HepG2 (cell line): Measurements from ENCODE around the gene BSND. TPM values are rescaled to one million over a fixed set of nuclear protein-coding genes. Genes with fewer than 3 reads are reported as not detected.

Experiments used
- ATAC-seq: fragments of 200-7000 bp; cut with Tn5 transposase; 3 replicates; pipeline ENCODE4 v1.9.1; 2020; ENCODE audit warnings: mild to moderate bottlenecking, moderate library complexity
- BruUV-seq: library from RNA; stranded (reverse); fragments of 400-500 nt; replicated peaks from 2 replicates; lab custom pipeline; 2021; lab: Mats Ljungman, UMichigan
- CTCF ChIA-PET: fragments of 300-600 bp; formaldehyde crosslinking; extraction: SDS; loops from one replicate; lab custom pipeline; 2021; ENCODE audit warnings: low total read pairs, inconsistent platforms, low intra/inter-chr PET ratio; lab: Yijun Ruan, JAX
- POLR2A ChIA-PET: fragments of 350-600 bp; sonication (Branson Sonifier 250); formaldehyde crosslinking; loops from one replicate; lab custom pipeline; 2020; ENCODE audit warnings: antibody characterized with exemption, inconsistent platforms; lab: Yijun Ruan, JAX
- DNase-seq: peaks from one replicate; pipeline ENCODE4 v3.0.0-alpha.2; 2015; ENCODE audit warnings: low spot score
- FAIRE-seq: peaks from 3 replicates; lab custom pipeline; 2011; peaks lifted over from hg19 to GRCh38; lab: Jason Lieb, UNC
- H2AFZ ChIP-seq: one replicate; pipeline ENCODE4 v1.6.1; 2011; ENCODE audit warnings: low read length, inconsistent platforms
- H3K27ac ChIP-seq: fragments of 300-600 bp; 3 replicates; pipeline ENCODE4 v1.8.0; 2011; ENCODE audit warnings: mixed run types, mild to moderate bottlenecking, mixed read lengths, low read length, inconsistent platforms; ENCODE audit not compliant: insufficient read depth; ENCODE audit errors: extremely low read length
- H3K27me3 ChIP-seq, 2 experiments: fragments of 200-600 bp in 1 of 2; 2 replicates in 1 of 2; 3 replicates in 1 of 2; pipeline versions ENCODE4 v1.6.0 to v1.8.0; 2011; ENCODE audit warnings: low read length in 2 of 2, mild to moderate bottlenecking in 2 of 2, moderate library complexity in 2 of 2, inconsistent platforms in 1 of 2; ENCODE audit not compliant: insufficient read depth in 2 of 2, control insufficient read depth in 1 of 2
- H3K36me3 ChIP-seq, 2 experiments: fragments of 200-600 bp in 1 of 2; replicated peaks in 1 of 2; 2 replicates in 1 of 2; 3 replicates in 1 of 2; pipeline versions ENCODE4 v1.5.1 to v1.8.0; 2011; ENCODE audit warnings: low read length in 2 of 2, inconsistent platforms in 1 of 2; ENCODE audit not compliant: insufficient read depth in 2 of 2, control insufficient read depth in 1 of 2
- H3K4me1 ChIP-seq: 2 replicates; pipeline ENCODE4 v1.5.1; 2012; ENCODE audit warnings: low read length, inconsistent platforms; ENCODE audit not compliant: insufficient read depth
- H3K4me2 ChIP-seq: 2 replicates; pipeline ENCODE4 v1.6.0; 2011; ENCODE audit warnings: low read depth, low read length, inconsistent platforms
- H3K4me3 ChIP-seq, 3 experiments: fragments of 200-600 bp in 1 of 3; sonication (generic), shearing (Covaris generic) in 1 of 3; replicated peaks in 1 of 3; 2 replicates each; pipeline ENCODE4 v1.5.1; 2011 to 2016; ENCODE audit warnings: low read length in 3 of 3, inconsistent platforms in 2 of 3, low read depth in 2 of 3, mild to moderate bottlenecking in 2 of 3, control low read depth in 1 of 3, mixed read lengths in 1 of 3; ENCODE audit not compliant: insufficient read depth in 1 of 3
- H3K79me2 ChIP-seq: one replicate; pipeline ENCODE4 v1.6.1; 2011; ENCODE audit warnings: low read length, inconsistent platforms; ENCODE audit not compliant: insufficient read depth
- H3K9ac ChIP-seq: 2 replicates; pipeline ENCODE4 v1.6.0; 2011; ENCODE audit warnings: mild to moderate bottlenecking, low read depth, low read length, inconsistent platforms; ENCODE audit not compliant: insufficient read depth
- H3K9me3 ChIP-seq: 2 replicates; pipeline ENCODE4 v1.5.1; 2012; ENCODE audit warnings: mild to moderate bottlenecking, low read length
- H4K20me1 ChIP-seq: 2 replicates; pipeline ENCODE4 v1.6.0; 2011; ENCODE audit warnings: inconsistent platforms, mild to moderate bottlenecking, low read length, moderate library complexity; ENCODE audit not compliant: insufficient read depth
- ATF7-NPFF ChIP-seq: sonication (generic); formaldehyde crosslinking; IDR thresholded peaks from 2 replicates; pipeline ENCODE4 v1.8.1; 2023; ENCODE audit warnings: mild to moderate bottlenecking, low read depth, missing genetic modification reagents, moderate library complexity
- EEA1 ChIP-seq: sonication (generic); formaldehyde crosslinking; IDR thresholded peaks from 2 replicates; pipeline ENCODE4 v1.5.1; 2020; ENCODE audit warnings: mild to moderate bottlenecking, missing genetic modification reagents, borderline replicate concordance
- POLR2A ChIP-seq, 2 experiments: IDR thresholded peaks; 2 replicates each; pipeline ENCODE4 v1.6.1; 2011; ENCODE audit warnings: low read depth in 2 of 2, low read length in 2 of 2, mild to moderate bottlenecking in 1 of 2, moderate library complexity in 1 of 2; ENCODE audit not compliant: insufficient read depth in 1 of 2
- ZNF563 ChIP-seq: sonication (generic); formaldehyde crosslinking; IDR thresholded peaks from 2 replicates; pipeline ENCODE4 v1.8.0; 2022; ENCODE audit warnings: mild to moderate bottlenecking, moderate library complexity, missing genetic modification reagents
- ZNF687 ChIP-seq: sonication (generic); formaldehyde crosslinking; IDR thresholded peaks from 2 replicates; pipeline ENCODE4 v1.5.1; 2020; ENCODE audit warnings: mild to moderate bottlenecking, missing genetic modification reagents, moderate library complexity
- WGBS: methylation state at CpG from one replicate; pipeline ENCODE4 v1.1.6; 2017; ENCODE audit warnings: low lambda C conversion rate; 5-methylcytosine and 5-hydroxymethylcytosine counted together
- in situ Hi-C: cut with HindIII; loops from 2 replicates; pipeline ENCODE4 v1.10.0; 2017; ENCODE audit warnings: low pct_unique_long_range_greater_than_20kb; ENCODE audit not compliant: extremely low pct_ligation_motif_present
- intact Hi-C: fragments of 100-400 bp; cut with micrococcal nuclease; formaldehyde crosslinking; loops from one replicate; pipeline ENCODE4 v1.10.0; 2022; ENCODE audit not compliant: unreplicated experiment
- polyA plus RNA-seq, 8 experiments: library from polyadenylated mRNA; depleted of rRNA in 3 of 8; stranded (reverse) in 7 of 8; unstranded in 1 of 8; fragments of >200 nt; fragmentation: Illumina TruSeq in 4 of 8; extraction: Trizol in 4 of 8; gene quantifications; 2 replicates each; pipeline versions ENCODE4 v1.2.1 to v1.2.3, GENCODE V29; 2011 to 2016; ENCODE audit warnings: low read depth in 4 of 8, missing spikeins in 1 of 8, mixed read lengths in 1 of 8; ENCODE audit not compliant: insufficient read depth in 1 of 8
- total RNA-seq, 5 experiments: library from RNA; depleted of rRNA; stranded (reverse); fragments of >200 nt; fragmentation: Illumina TruSeq; extraction: Trizol; gene quantifications; 2 replicates each; pipeline ENCODE4 v1.2.3, GENCODE V29; 2016; ENCODE audit warnings: low read depth in 1 of 5

Gene BSND
- total and polyA plus RNA-seq, 2 of the 13 experiments (the other 11 are each of a cell fraction or from before 2014, with no cell fraction given), result not detected

- BruUV-seq, result no TSS peak
- H3K27me3 ChIP-seq, result no peaks in the 10 kb centered on the region
- peaks cover 15 to 64% of the 10 kb centered on the region in 2 experiments for H3K36me3 ChIP-seq
- H4K20me1 ChIP-seq, result peaks cover 26% of the 10 kb centered on the region
- ChIA-PET POLR2A (interaction anchor here (1.6 kb wide), 1 partner anchor 9 kb away, joined by 5 read pairs; no protein-coding TSS in a partner anchor), CTCF (no interaction called here)
- intact Hi-C loops, result no loop called here
- no peak for FAIRE-seq
- H3K9me3 ChIP-seq, result no peaks in the 10 kb centered on the region
- 95% methylated on average over 4 of the region's 9 CpGs for WGBS
- peaks cover 35% of the 10 kb centered on the region for H3K4me1 ChIP-seq
- in situ Hi-C loops, result no loop called here
- H3K4me2 ChIP-seq, result no peak overlapping the region
- ATAC-seq, result no peak
- no peak for DNase-seq
- no peak overlapping the region for H3K9ac ChIP-seq
- TF ChIP-seq ZNF563 (CRISPR knock-in tag), result 0 out of 2 replicates have a peak, but pooled peaks have one; percentile 27
- TF ChIP-seq EEA1 (CRISPR knock-in tag), result no peak
- peak in 1 of 2 experiments; percentile 24; a peak in 2 of 4 replicates for TF ChIP-seq POLR2A (IDR thresholded peaks at IDR 0.05; ENCODE audit: insufficient read depth in 1 of 2, low read depth in 2 of 2, low read length in 2 of 2)
- 0 out of 2 replicates have a peak, but pooled peaks have one; percentile 4 for TF ChIP-seq ZNF687
- no peak for TF ChIP-seq ATF7-NPFF (CRISPR knock-in tag)
- no peak overlapping the region for H3K4me3 ChIP-seq
- no peak overlapping the region for H2AFZ ChIP-seq
- H3K27ac ChIP-seq, result no peak overlapping the region
- peaks cover 26% of the 10 kb centered on the region for H3K79me2 ChIP-seq
Observed at GRCh38 chr1:55049914-55050278, 51.2 kb downstream of the BSND start.
